Choroid plexus epithelial cell (primary cell): Measurements from ENCODE around the gene PFDN5.

Source experiments
- DNase-seq: peaks from one replicate; pipeline ENCODE4 v3.0.0-alpha.2; 2010; ENCODE audit warnings: low read depth
- H3K4me3 ChIP-seq: 2 replicates; pipeline ENCODE4 v1.5.1; 2011; ENCODE audit warnings: low read depth, mild to moderate bottlenecking, control low read depth, low read length, moderate library complexity
- CTCF ChIP-seq: conservative IDR thresholded peaks from 2 replicates; pipeline ENCODE4 v1.5.1; 2011; ENCODE audit warnings: low read depth, mild to moderate bottlenecking, control low read depth, inconsistent platforms, low read length, moderate library complexity

PFDN5 gene

GRCh38 chr12:53299101-53299453, 3.7 kb downstream of the PFDN5 start:
- H3K4me3 ChIP-seq: peak overlapping the region; percentile 75
- no peak for TF ChIP-seq CTCF
- peak; percentile 90 for DNase-seq

DNA sequence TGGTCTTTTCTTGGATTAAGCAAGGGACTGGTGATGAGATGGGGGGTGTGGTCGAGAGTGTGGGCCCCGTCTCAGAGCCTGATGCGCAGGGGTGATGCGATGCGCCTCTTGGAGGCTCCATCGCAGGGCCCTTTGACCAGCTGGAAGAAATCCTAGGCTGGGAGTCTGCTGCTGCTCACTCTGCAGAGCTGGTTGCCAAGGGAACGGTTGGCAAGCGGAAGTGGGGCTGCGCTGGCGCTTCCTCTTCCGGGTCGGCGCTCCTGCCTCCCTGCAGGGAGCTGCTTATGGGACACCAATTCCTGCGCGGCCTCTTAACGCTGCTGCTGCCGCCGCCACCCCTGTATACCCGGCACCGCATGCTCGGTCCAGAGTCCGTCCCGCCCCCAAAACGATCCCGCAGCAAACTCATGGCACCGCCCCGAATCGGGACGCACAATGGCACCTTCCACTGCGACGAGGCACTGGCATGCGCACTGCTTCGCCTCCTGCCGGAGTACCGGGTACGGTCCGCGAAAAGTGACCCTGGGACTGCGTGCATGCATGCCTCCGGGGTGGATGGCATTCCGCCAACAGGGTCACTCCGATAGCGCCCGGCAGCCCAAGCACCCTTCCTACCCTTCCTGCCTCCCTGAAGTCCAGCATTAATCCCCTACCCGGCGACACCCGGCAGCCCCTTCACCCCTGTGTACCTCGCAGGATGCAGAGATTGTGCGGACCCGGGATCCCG, 4.3 kb downstream of the PFDN5 start, which contains the start of gene MYG1:
Gene MYG1 (plus strand): TSS at position 242 of the 727 bp plus-strand sequence. CDS start 43 bp downstream, at position 285.
- TF ChIP-seq CTCF: peak; percentile 47
- DNase-seq: peak; percentile 90

DNA sequence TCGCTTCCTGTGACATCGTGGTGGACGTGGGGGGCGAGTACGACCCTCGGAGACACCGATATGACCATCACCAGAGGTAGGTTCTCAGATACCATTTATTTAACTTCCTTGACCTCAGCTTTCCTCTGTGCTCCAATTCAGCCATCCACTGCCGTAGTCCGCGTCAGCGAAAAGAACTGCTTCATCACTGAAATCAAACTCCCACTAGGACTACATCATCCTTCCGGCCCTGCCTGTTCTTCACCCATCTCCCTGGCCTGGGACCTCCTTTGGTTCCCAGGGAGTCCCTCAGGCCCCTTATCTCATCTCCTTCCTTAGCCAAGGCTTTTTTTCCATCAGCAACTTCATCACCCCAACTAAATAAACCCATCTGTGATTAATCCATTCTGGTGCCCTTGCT, 4.8 kb downstream of the PFDN5 start:
- no peak for TF ChIP-seq CTCF
- H3K4me3 ChIP-seq: peak overlapping the region; percentile 75
- DNase-seq: peak; percentile 68

More for the DNA sequence above, 4.3 kb downstream of the PFDN5 start, which contains the start of gene MYG1:
- peak within 1 kb of the TSS; percentile 75 for H3K4me3 ChIP-seq

- DNase-seq: no peak
- no peak for TF ChIP-seq CTCF
- H3K4me3 ChIP-seq: no peak overlapping the region
These were observed 7.6 kb downstream of the PFDN5 start for GRCh38 chr12:53302903-53303302.

- DNase-seq: no peak
- H3K4me3 ChIP-seq: no peak overlapping the region
- TF ChIP-seq CTCF: no peak
These were observed 11.5 kb downstream of the PFDN5 start for GRCh38 chr12:53306826-53307225.

DNA sequence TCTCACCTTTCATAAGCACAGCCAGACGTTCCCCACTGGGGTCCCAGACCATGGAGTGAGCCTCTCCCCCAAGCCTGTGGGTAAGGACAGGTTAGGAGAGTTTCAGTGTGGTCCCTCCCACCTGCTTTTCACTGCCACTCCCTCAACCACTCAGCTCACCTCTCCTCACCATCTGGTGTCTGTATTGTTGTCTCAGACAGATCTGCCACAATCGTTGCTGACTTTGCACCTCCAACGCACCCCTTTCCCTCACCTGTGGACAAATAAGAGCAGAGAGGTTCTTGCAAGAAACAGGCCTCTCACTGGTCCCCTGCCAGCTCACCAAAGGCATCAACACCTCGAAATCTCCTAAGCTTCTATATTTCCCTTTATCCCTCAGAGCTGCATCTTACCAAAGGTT, 12.9 kb downstream of the PFDN5 start:
- no peak for DNase-seq
- no peak overlapping the region for H3K4me3 ChIP-seq
- TF ChIP-seq CTCF: no peak

DNA sequence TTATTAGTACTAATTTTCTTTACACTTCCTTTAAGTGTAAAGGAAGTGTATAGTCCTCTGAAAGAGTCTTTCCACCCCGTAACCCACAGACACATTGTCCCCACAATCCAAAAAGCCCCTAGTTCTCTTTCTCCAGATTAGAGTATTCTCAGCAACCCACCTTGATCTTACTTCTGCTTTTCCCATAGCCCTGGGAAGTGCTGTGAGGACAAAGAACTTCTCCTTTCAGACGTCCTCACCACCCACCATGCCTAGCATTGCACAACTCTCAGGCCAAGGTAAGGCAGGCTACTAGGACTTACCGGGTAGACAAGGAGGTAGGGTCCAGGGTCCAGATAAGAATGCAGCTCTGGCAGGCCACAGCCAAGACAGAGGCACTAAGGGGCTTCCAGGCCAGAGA, 18.7 kb downstream of the PFDN5 start:
- TF ChIP-seq CTCF: no peak
- H3K4me3 ChIP-seq: no peak overlapping the region
- DNase-seq: no peak
